ENCODE data around the gene CLEC4G. TPM values are rescaled to one million over a fixed set of nuclear protein-coding genes. Genes with fewer than 3 reads are reported as not detected.

CLEC4G gene
- total and polyA plus RNA-seq, 2 donors (not counting 3 experiments of a cell fraction or from before 2014, with no cell fraction given), result not detected

DNA sequence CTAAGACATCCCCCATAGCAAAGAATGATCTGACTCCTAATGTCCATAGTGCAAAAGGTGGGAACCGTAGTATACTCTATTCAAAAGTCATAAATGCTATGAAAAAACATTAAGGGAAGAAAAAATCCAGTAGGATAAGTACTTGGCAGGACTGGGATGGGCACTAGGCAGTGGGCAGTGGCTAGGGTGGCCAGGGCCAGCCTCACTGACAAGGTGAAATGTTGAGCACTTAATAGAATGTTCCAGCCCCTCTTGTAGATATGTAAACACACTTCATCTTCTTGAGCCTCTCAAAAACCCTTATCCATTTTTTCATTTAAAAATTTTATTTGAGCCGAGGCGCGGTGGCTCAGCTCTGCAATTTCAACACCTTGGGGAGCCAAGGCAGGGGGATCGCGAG is 1.5 kb upstream of the CLEC4G start:
- POLR2A ChIA-PET, result no interaction called here
- BruUV-seq (replicated peaks), result no TSS peak
- Histone ChIP-seq H4K20me1 (replicated peaks; ENCODE audit: control insufficient read depth, extremely low read depth, insufficient read depth, low read length) (no peaks in the 10 kb centered on the region), H3K27ac (ENCODE audit: insufficient read depth, low read depth, low read length) (no peak overlapping the region), H3K9ac (replicated peaks; ENCODE audit: extremely low read depth, insufficient read depth, low read length) (no peak overlapping the region), H2AFZ (ENCODE audit: low read depth, low read length) (no peak overlapping the region), H3K36me3 (ENCODE audit: control insufficient read depth in 2 of 2, extremely low read depth in 1 of 2, insufficient read depth in 2 of 2, low read length in 2 of 2) (no peaks in the 10 kb centered on the region), H3K4me2 (ENCODE audit: insufficient read depth, low read length) (no peak overlapping the region), H3K9me3 (replicated peaks; ENCODE audit: control insufficient read depth, insufficient read depth, low read length) (no peaks in the 10 kb centered on the region), H3K27me3 (ENCODE audit: control insufficient read depth in 2 of 2, insufficient read depth in 2 of 2, low read length in 2 of 2) (peaks cover 30 to 35% of the 10 kb centered on the region in 2 experiments), H3K79me2 (ENCODE audit: control insufficient read depth, insufficient read depth, low read length) (no peaks in the 10 kb centered on the region), H3K4me3 (replicated peaks in 1 of 3; ENCODE audit: insufficient read depth in 1 of 3, low read depth in 1 of 3, low read length in 3 of 3) (no peak overlapping the region), H3K9me1 (replicated peaks; ENCODE audit: control insufficient read depth, extremely low read depth, insufficient read depth, low read length) (no peaks in the 10 kb centered on the region), H3K4me1 (ENCODE audit: control insufficient read depth, extremely low read depth, insufficient read depth, low read length) (no peaks in the 10 kb centered on the region)
- TF ChIP-seq JUN (IDR thresholded peaks at IDR 0.05; ENCODE audit: borderline replicate concordance, insufficient read depth, insufficient read length, low read depth) (no peak), POLR2AphosphoS5 (IDR thresholded peaks at IDR 0.05; ENCODE audit: insufficient read depth, low read depth, low read length) (no peak), MYC (IDR thresholded peaks at IDR 0.05; ENCODE audit: low read depth, low read length) (no peak), EZH2 (IDR thresholded peaks at IDR 0.05; ENCODE audit: borderline replicate concordance, low read depth, low read length, severe bottlenecking) (no peak), GATA2 (IDR thresholded peaks at IDR 0.05; ENCODE audit: insufficient read depth, insufficient read length, low read depth, low read length) (no peak), POLR2A (IDR thresholded peaks at IDR 0.05; ENCODE audit: low read depth, low read length) (no peak), FOS (IDR thresholded peaks at IDR 0.05; ENCODE audit: borderline replicate concordance, insufficient read depth, low read length) (no peak)
- TF ChIP-seq, protein P1, sequence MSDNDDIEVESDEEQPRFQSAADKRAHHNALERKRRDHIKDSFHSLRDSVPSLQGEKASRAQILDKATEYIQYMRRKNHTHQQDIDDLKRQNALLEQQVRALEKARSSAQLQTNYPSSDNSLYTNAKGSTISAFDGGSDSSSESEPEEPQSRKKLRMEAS (IDR thresholded peaks at IDR 0.05; ENCODE audit: insufficient read depth, insufficient read length), result no peak
- TF ChIP-seq, protein P2, sequence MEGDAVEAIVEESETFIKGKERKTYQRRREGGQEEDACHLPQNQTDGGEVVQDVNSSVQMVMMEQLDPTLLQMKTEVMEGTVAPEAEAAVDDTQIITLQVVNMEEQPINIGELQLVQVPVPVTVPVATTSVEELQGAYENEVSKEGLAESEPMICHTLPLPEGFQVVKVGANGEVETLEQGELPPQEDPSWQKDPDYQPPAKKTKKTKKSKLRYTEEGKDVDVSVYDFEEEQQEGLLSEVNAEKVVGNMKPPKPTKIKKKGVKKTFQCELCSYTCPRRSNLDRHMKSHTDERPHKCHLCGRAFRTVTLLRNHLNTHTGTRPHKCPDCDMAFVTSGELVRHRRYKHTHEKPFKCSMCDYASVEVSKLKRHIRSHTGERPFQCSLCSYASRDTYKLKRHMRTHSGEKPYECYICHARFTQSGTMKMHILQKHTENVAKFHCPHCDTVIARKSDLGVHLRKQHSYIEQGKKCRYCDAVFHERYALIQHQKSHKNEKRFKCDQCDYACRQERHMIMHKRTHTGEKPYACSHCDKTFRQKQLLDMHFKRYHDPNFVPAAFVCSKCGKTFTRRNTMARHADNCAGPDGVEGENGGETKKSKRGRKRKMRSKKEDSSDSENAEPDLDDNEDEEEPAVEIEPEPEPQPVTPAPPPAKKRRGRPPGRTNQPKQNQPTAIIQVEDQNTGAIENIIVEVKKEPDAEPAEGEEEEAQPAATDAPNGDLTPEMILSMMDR (IDR thresholded peaks at IDR 0.05; ENCODE audit: extremely low read depth in 1 of 2, insufficient read depth in 1 of 2, low read depth in 1 of 2, low read length in 2 of 2), result no peak
- FAIRE-seq (no peak), DNase-seq (ENCODE audit: low read depth, low spot score) (no peak)
- dilution Hi-C loops (cut with MboI; ENCODE audit: extremely low pct_ligation_motif_present, low sequenced_read_pairs) (no loop called here), intact Hi-C loops (cut with micrococcal nuclease) (no loop called here)
- CTCF ChIA-PET, result no interaction called here

Measured in endothelial cell of umbilical vein (primary cell).